GM21360 (cell line): ENCODE measurements around the gene BTBD8.
"Not testable (repeated sequence)": the region's sequence is repeated elsewhere in the genome, so short reads cannot be mapped to it uniquely, and the experiment has no call there.

Source experiments
- ATAC-seq: cut with Tn5 transposase; IDR thresholded peaks from one replicate; pipeline ENCODE4 v1.9.1; 2021; ENCODE audit warnings: mild to moderate bottlenecking, moderate library complexity; ENCODE audit not compliant: unreplicated experiment

BTBD8 gene

GRCh38 chr1:92080128-92080985, at the start of gene BTBD8:
BTBD8 (plus strand) TSS chr1:92080345; CDS start chr1:92080572, 227 bp downstream.
- ATAC-seq, result peak; percentile 96

- ATAC-seq, result no peak
These were observed 49.5 kb upstream of the BTBD8 start for GRCh38 chr1:92030656-92031107.

- no peak for ATAC-seq
These were observed 48.6 kb upstream of the BTBD8 start for GRCh38 chr1:92031281-92032110.

- no peak for ATAC-seq
These were observed 42.7 kb upstream of the BTBD8 start for GRCh38 chr1:92037400-92037799.

- no peak for ATAC-seq
These were observed 41.3 kb upstream of the BTBD8 start for GRCh38 chr1:92038695-92039346.

GRCh38 chr1:92040971-92041370, 39.2 kb upstream of the BTBD8 start:
- ATAC-seq, result no peak

GRCh38 chr1:92043621-92044020, 36.5 kb upstream of the BTBD8 start:
- no peak for ATAC-seq

GRCh38 chr1:92045766-92046495, 34.2 kb upstream of the BTBD8 start:
- ATAC-seq, result no peak

- no peak for ATAC-seq
These were observed 28.2 kb upstream of the BTBD8 start for GRCh38 chr1:92051948-92052347.

- no peak for ATAC-seq
These were observed 15.1 kb upstream of the BTBD8 start for GRCh38 chr1:92065042-92065441.

- ATAC-seq, result no peak
These were observed 13.8 kb upstream of the BTBD8 start for GRCh38 chr1:92066321-92066720.

GRCh38 chr1:92070892-92071291, 9.3 kb upstream of the BTBD8 start:
- no peak for ATAC-seq

- ATAC-seq, result not testable (repeated sequence)
These were observed 5.7 kb upstream of the BTBD8 start for GRCh38 chr1:92074446-92074845.

- ATAC-seq, result no peak
These were observed 4.8 kb upstream of the BTBD8 start, which contains the start of gene SETSIP for GRCh38 chr1:92075311-92075710. SETSIP (minus strand) TSS chr1:92075411; CDS start chr1:92075411, 0 bp downstream.

- ATAC-seq, result no peak
These were observed 3.8 kb upstream of the BTBD8 start for GRCh38 chr1:92076363-92076762.

GRCh38 chr1:92078077-92078476, 2.1 kb upstream of the BTBD8 start:
- not testable (repeated sequence) for ATAC-seq

GRCh38 chr1:92079441-92079840, 704 bp upstream of the BTBD8 start:
- ATAC-seq, result no peak

GRCh38 chr1:92081031-92081430, 886 bp downstream of the BTBD8 start:
- ATAC-seq, result no peak

- no peak for ATAC-seq
These were observed 4.5 kb downstream of the BTBD8 start for GRCh38 chr1:92084651-92085050.

GRCh38 chr1:92085727-92086126, 5.6 kb downstream of the BTBD8 start:
- no peak for ATAC-seq
